ENCODE results near the gene FPR2.
"Not testable (repeated sequence)": the region's sequence is repeated elsewhere in the genome, so short reads cannot be mapped to it uniquely, and the experiment has no call there.

The FPR2 gene

GRCh38 chr19:51722492-51722891 is 38.5 kb upstream of the FPR2 start:
- peaks cover 55% of the 10 kb centered on the region for H3K27me3 ChIP-seq (ENCODE audit: control insufficient read depth, insufficient read depth, low read length, poor library complexity, severe bottlenecking)
- WGBS, 2 experiments, result 80 to 90% methylated on average over 1 to 2 of the region's 2 CpGs

DNA sequence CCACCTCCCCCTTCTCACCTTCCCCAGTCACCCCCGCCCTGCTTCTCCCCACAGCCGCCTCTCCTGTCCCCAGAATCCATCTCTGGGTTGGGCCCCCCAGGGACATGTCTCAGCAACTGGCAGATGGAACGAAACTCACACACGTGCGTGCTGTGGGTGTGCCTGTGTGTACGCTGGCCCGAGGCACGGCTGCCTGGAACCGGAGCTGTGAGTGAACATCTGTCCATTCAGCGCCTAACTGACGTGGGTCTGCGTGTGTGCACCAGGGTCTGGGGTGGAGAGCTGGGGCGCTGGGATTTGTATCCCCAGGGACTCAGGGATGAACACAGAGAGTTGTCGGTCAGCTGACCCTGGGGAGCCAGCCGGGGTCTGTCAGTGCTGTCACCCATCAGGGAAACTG is 36.4 kb upstream of the FPR2 start:
- Histone ChIP-seq H3K27me3 (ENCODE audit: control insufficient read depth, insufficient read depth, low read length, poor library complexity, severe bottlenecking) (peaks cover 34% of the 10 kb centered on the region), H3K4me1 (ENCODE audit: control insufficient read depth, insufficient read depth, low read length) (peaks cover 6% of the 10 kb centered on the region), H3K27ac (ENCODE audit: insufficient read depth, low read depth, low read length, poor library complexity, severe bottlenecking) (no peak overlapping the region), H3K4me3 (ENCODE audit: insufficient read depth, low read depth, low read length) (no peak overlapping the region), H3K9me3 (ENCODE audit: control insufficient read depth, low read length) (no peaks in the 10 kb centered on the region), H3K36me3 (ENCODE audit: control insufficient read depth, insufficient read depth, low read length) (no peaks in the 10 kb centered on the region)
- WGBS, 2 experiments, result 88 to 91% methylated on average over 15 of the region's 15 CpGs

More at GRCh38 chr19:51722492-51722891, 38.5 kb upstream of the FPR2 start:
- Histone ChIP-seq H3K36me3 (ENCODE audit: control insufficient read depth, insufficient read depth, low read length) (no peaks in the 10 kb centered on the region), H3K4me1 (ENCODE audit: control insufficient read depth, insufficient read depth, low read length) (peaks cover 10% of the 10 kb centered on the region), H3K4me3 (ENCODE audit: insufficient read depth, low read depth, low read length) (no peak overlapping the region), H3K9me3 (ENCODE audit: control insufficient read depth, low read length) (no peaks in the 10 kb centered on the region), H3K27ac (ENCODE audit: insufficient read depth, low read depth, low read length, poor library complexity, severe bottlenecking) (no peak overlapping the region)

GRCh38 chr19:51726049-51726448 is 34.9 kb upstream of the FPR2 start:
- H3K4me3 ChIP-seq (ENCODE audit: insufficient read depth, low read depth, low read length), result no peak overlapping the region
- 61 to 67% methylated on average over 14 of the region's 14 CpGs for WGBS, 2 experiments
- H3K36me3 ChIP-seq (ENCODE audit: control insufficient read depth, insufficient read depth, low read length), result no peaks in the 10 kb centered on the region
- peaks cover 19% of the 10 kb centered on the region for H3K27me3 ChIP-seq (ENCODE audit: control insufficient read depth, insufficient read depth, low read length, poor library complexity, severe bottlenecking)
- no peak overlapping the region for H3K27ac ChIP-seq (ENCODE audit: insufficient read depth, low read depth, low read length, poor library complexity, severe bottlenecking)
- H3K4me1 ChIP-seq (ENCODE audit: control insufficient read depth, insufficient read depth, low read length), result peaks cover 6% of the 10 kb centered on the region
- H3K9me3 ChIP-seq (ENCODE audit: control insufficient read depth, low read length), result no peaks in the 10 kb centered on the region

DNA sequence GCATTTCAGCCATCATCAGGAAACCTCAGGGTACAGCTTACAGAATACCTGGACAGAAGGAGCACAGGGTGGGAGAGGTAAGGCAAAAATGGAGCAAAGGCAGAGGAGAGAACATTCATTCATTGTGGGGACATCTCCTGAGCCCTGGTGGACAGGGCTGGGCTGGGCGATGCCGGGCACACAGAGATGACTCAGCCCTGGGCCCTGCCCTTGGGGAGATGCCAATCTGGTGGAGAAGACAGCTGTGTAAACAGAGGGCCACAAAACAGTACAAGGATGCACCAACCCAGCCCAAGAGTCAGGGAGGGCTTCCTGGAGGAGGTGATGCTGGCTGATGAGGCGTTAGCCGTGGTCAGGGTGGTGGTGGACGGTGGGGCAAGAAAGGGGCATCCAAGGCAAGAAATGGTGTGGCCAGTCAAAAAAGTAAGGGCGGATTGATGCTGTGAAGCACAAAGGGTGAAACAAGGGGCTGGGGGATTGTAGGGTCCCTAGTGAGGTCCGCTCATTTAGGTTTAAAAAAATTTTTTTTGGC is 33.6 kb upstream of the FPR2 start:
- Histone ChIP-seq H3K36me3 (ENCODE audit: control insufficient read depth, insufficient read depth, low read length) (no peaks in the 10 kb centered on the region), H3K4me3 (ENCODE audit: insufficient read depth, low read depth, low read length) (no peak overlapping the region), H3K9me3 (ENCODE audit: control insufficient read depth, low read length) (no peaks in the 10 kb centered on the region), H3K27me3 (ENCODE audit: control insufficient read depth, insufficient read depth, low read length, poor library complexity, severe bottlenecking) (peaks cover 11% of the 10 kb centered on the region), H3K4me1 (ENCODE audit: control insufficient read depth, insufficient read depth, low read length) (peaks cover 6% of the 10 kb centered on the region), H3K27ac (ENCODE audit: insufficient read depth, low read depth, low read length, poor library complexity, severe bottlenecking) (no peak overlapping the region)
- WGBS, 2 experiments, result 85 to 86% methylated on average over 7 of the region's 7 CpGs

GRCh38 chr19:51729781-51730180 is 31.2 kb upstream of the FPR2 start:
- Histone ChIP-seq H3K27ac (ENCODE audit: insufficient read depth, low read depth, low read length, poor library complexity, severe bottlenecking) (no peak overlapping the region), H3K4me1 (ENCODE audit: control insufficient read depth, insufficient read depth, low read length) (peaks cover 6% of the 10 kb centered on the region), H3K9me3 (ENCODE audit: control insufficient read depth, low read length) (no peaks in the 10 kb centered on the region), H3K4me3 (ENCODE audit: insufficient read depth, low read depth, low read length) (no peak overlapping the region), H3K36me3 (ENCODE audit: control insufficient read depth, insufficient read depth, low read length) (no peaks in the 10 kb centered on the region), H3K27me3 (ENCODE audit: control insufficient read depth, insufficient read depth, low read length, poor library complexity, severe bottlenecking) (no peaks in the 10 kb centered on the region)
- 86 to 90% methylated on average over 2 of the region's 2 CpGs for WGBS, 2 experiments

DNA sequence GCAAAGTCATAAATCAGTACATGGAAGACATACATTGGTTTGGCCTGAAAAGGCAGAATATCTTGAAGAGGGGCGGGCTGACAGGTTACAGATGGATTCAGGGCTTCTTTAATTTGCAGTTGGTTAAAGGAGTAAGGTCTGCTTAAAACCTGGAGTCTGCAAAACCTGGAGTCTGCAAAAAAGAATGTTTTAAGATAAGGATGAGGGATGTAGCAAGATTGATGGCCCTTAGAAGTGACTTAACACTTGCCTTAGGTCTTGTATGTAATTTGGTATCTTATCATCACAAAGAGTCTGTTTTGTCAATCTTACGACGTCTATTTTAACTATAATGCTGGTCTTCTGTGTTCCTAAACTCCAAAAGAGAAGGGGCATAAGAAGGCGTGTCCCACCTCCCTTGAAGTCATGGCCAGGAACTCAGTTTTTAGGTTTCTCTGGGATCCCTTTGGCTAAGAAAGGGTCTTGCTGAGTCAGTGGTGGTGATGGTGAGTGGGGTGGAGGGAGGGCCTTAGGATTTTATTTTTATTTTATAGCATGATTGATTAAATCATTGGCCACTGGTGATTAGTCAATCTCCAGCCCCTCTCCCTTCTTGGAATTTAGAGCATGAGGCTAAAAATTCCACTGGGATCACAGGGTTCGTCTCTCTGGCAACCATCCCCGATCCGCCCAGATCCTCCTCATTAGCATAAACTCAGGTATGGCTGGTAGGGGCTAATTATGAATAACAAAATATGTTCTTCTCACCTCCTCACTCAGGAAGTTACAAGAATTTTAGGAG is 27.0 kb upstream of the FPR2 start:
- no peaks in the 10 kb centered on the region for H3K4me1 ChIP-seq (ENCODE audit: control insufficient read depth, insufficient read depth, low read length)
- no peaks in the 10 kb centered on the region for H3K36me3 ChIP-seq (ENCODE audit: control insufficient read depth, insufficient read depth, low read length)
- no peaks in the 10 kb centered on the region for H3K27me3 ChIP-seq (ENCODE audit: control insufficient read depth, insufficient read depth, low read length, poor library complexity, severe bottlenecking)
- H3K27ac ChIP-seq (ENCODE audit: insufficient read depth, low read depth, low read length, poor library complexity, severe bottlenecking), result no peak overlapping the region
- H3K4me3 ChIP-seq (ENCODE audit: insufficient read depth, low read depth, low read length), result no peak overlapping the region
- no peaks in the 10 kb centered on the region for H3K9me3 ChIP-seq (ENCODE audit: control insufficient read depth, low read length)
- 69% methylated on average over 4 to 6 of the region's 7 CpGs for WGBS, 2 experiments

GRCh38 chr19:51735759-51736449 is 25.1 kb upstream of the FPR2 start:
- WGBS, 2 experiments, result 88 to 90% methylated on average over 10 of the region's 10 CpGs

GRCh38 chr19:51737389-51737788 is 23.6 kb upstream of the FPR2 start:
- H3K36me3 ChIP-seq (ENCODE audit: control insufficient read depth, insufficient read depth, low read length), result no peaks in the 10 kb centered on the region
- no peaks in the 10 kb centered on the region for H3K9me3 ChIP-seq (ENCODE audit: control insufficient read depth, low read length)
- no peak overlapping the region for H3K27ac ChIP-seq (ENCODE audit: insufficient read depth, low read depth, low read length, poor library complexity, severe bottlenecking)
- no peaks in the 10 kb centered on the region for H3K27me3 ChIP-seq (ENCODE audit: control insufficient read depth, insufficient read depth, low read length, poor library complexity, severe bottlenecking)
- H3K4me3 ChIP-seq (ENCODE audit: insufficient read depth, low read depth, low read length), result no peak overlapping the region
- 83 to 87% methylated on average over 2 of the region's 3 CpGs for WGBS, 2 experiments
- H3K4me1 ChIP-seq (ENCODE audit: control insufficient read depth, insufficient read depth, low read length), result no peaks in the 10 kb centered on the region

More at GRCh38 chr19:51735759-51736449, 25.1 kb upstream of the FPR2 start:
- Histone ChIP-seq H3K4me1 (ENCODE audit: control insufficient read depth, insufficient read depth, low read length) (no peaks in the 10 kb centered on the region), H3K27ac (ENCODE audit: insufficient read depth, low read depth, low read length, poor library complexity, severe bottlenecking) (no peak overlapping the region), H3K36me3 (ENCODE audit: control insufficient read depth, insufficient read depth, low read length) (no peaks in the 10 kb centered on the region), H3K9me3 (ENCODE audit: control insufficient read depth, low read length) (no peaks in the 10 kb centered on the region), H3K27me3 (ENCODE audit: control insufficient read depth, insufficient read depth, low read length, poor library complexity, severe bottlenecking) (no peaks in the 10 kb centered on the region), H3K4me3 (ENCODE audit: insufficient read depth, low read depth, low read length) (no peak overlapping the region)

- no peaks in the 10 kb centered on the region for H3K27me3 ChIP-seq (ENCODE audit: control insufficient read depth, insufficient read depth, low read length, poor library complexity, severe bottlenecking)
- 81 to 91% methylated on average over 2 of the region's 2 CpGs for WGBS, 2 experiments
- no peak overlapping the region for H3K27ac ChIP-seq (ENCODE audit: insufficient read depth, low read depth, low read length, poor library complexity, severe bottlenecking)
- H3K4me3 ChIP-seq (ENCODE audit: insufficient read depth, low read depth, low read length), result no peak overlapping the region
- H3K9me3 ChIP-seq (ENCODE audit: control insufficient read depth, low read length), result no peaks in the 10 kb centered on the region
- no peaks in the 10 kb centered on the region for H3K36me3 ChIP-seq (ENCODE audit: control insufficient read depth, insufficient read depth, low read length)
- H3K4me1 ChIP-seq (ENCODE audit: control insufficient read depth, insufficient read depth, low read length), result no peaks in the 10 kb centered on the region
These were observed 23.1 kb upstream of the FPR2 start for GRCh38 chr19:51737924-51738323.

GRCh38 chr19:51738523-51738922 is 22.5 kb upstream of the FPR2 start:
- not testable (repeated sequence) for H3K27ac ChIP-seq (ENCODE audit: insufficient read depth, low read depth, low read length, poor library complexity, severe bottlenecking); H3K4me1 ChIP-seq (ENCODE audit: control insufficient read depth, insufficient read depth, low read length); H3K27me3 ChIP-seq (ENCODE audit: control insufficient read depth, insufficient read depth, low read length, poor library complexity, severe bottlenecking); H3K9me3 ChIP-seq (ENCODE audit: control insufficient read depth, low read length); H3K4me3 ChIP-seq (ENCODE audit: insufficient read depth, low read depth, low read length); H3K36me3 ChIP-seq (ENCODE audit: control insufficient read depth, insufficient read depth, low read length)
- 88 to 89% methylated on average over 10 of the region's 10 CpGs for WGBS, 2 experiments

Data from ectodermal cell (in vitro differentiated cells).